ENCODE results near the gene ZBTB46.

ZBTB46 gene

GRCh38 chr20:63864978-63865640 lies 34.0 kb upstream of the ZBTB46 start, which contains the start of gene TPD52L2:
Gene TPD52L2, plus strand, starts transcription at chr20:63865270. Its CDS starts 96 bp downstream, at chr20:63865366.
- TF ChIP-seq ZFX (IDR thresholded peaks at IDR 0.05; ENCODE audit: borderline replicate concordance) = no peak
- TF ChIP-seq CTCF (IDR thresholded peaks at IDR 0.05) = no peak

GRCh38 chr20:63864545-63864977 lies 33.5 kb upstream of the ZBTB46 start:
- TF ChIP-seq ZFX (IDR thresholded peaks at IDR 0.05; ENCODE audit: borderline replicate concordance) (no peak), CTCF (IDR thresholded peaks at IDR 0.05) (peak; percentile 32)
- peak overlapping the region; percentile 94 for H3K27ac ChIP-seq

More at GRCh38 chr20:63864978-63865640, 34.0 kb upstream of the ZBTB46 start, which contains the start of gene TPD52L2:
- H3K27ac ChIP-seq = peak within 1 kb of the TSS; percentile 94

GRCh38 chr20:63863798-63864544 lies 32.9 kb upstream of the ZBTB46 start:
- H3K27ac ChIP-seq = peak overlapping the region; percentile 94
- TF ChIP-seq CTCF (IDR thresholded peaks at IDR 0.05) (peak; percentile 77), ZFX (IDR thresholded peaks at IDR 0.05; ENCODE audit: borderline replicate concordance) (no peak)

GRCh38 chr20:63863021-63863797 lies 32.1 kb upstream of the ZBTB46 start:
- TF ChIP-seq CTCF (IDR thresholded peaks at IDR 0.05) (no peak), ZFX (IDR thresholded peaks at IDR 0.05; ENCODE audit: borderline replicate concordance) (no peak)
- H3K27ac ChIP-seq = peak overlapping the region; percentile 94

GRCh38 chr20:63861981-63862901 lies 31.2 kb upstream of the ZBTB46 start:
- no peak overlapping the region for H3K27ac ChIP-seq
- TF ChIP-seq ZFX (IDR thresholded peaks at IDR 0.05; ENCODE audit: borderline replicate concordance) (no peak), CTCF (IDR thresholded peaks at IDR 0.05) (no peak)

GRCh38 chr20:63861365-63861934 lies 30.4 kb upstream of the ZBTB46 start, which contains the start of gene ABHD16B:
Gene ABHD16B, plus strand, starts transcription at chr20:63861498. Its CDS starts 43 bp downstream, at chr20:63861541.
- TF ChIP-seq ZFX (IDR thresholded peaks at IDR 0.05; ENCODE audit: borderline replicate concordance) (no peak), CTCF (IDR thresholded peaks at IDR 0.05) (no peak)
- H3K27ac ChIP-seq = no peak within 1 kb of the TSS

Data from 22Rv1 (cell line).